Hepatocyte (in vitro differentiated cells): ENCODE results near the gene PTX4. TPM values are rescaled to one million over a fixed set of nuclear protein-coding genes. Genes with fewer than 3 reads are reported as not detected.

Experiments
- DNase-seq: peaks from one replicate; pipeline ENCODE4 v3.0.0-alpha.2; 2016; ENCODE audit warnings: low spot score
- H2AFZ ChIP-seq: fragments of 200-600 bp; sonication (generic); 2 replicates; pipeline ENCODE4 v1.6.0; 2016; ENCODE audit warnings: antibody characterized with exemption, mild to moderate bottlenecking
- H3K27ac ChIP-seq: fragments of 200-600 bp; sonication (generic); 2 replicates; pipeline ENCODE4 v1.5.1; 2016; ENCODE audit warnings: mild to moderate bottlenecking
- H3K27me3 ChIP-seq: fragments of 200-600 bp; sonication (generic); 2 replicates; pipeline ENCODE4 v1.6.1; 2016
- H3K36me3 ChIP-seq: fragments of 200-600 bp; sonication (generic); replicated peaks from 2 replicates; pipeline ENCODE4 v1.5.1; 2016; ENCODE audit warnings: low read depth; ENCODE audit not compliant: insufficient read depth
- H3K4me1 ChIP-seq: fragments of 200-600 bp; sonication (generic); 2 replicates; pipeline ENCODE4 v1.5.1; 2016; ENCODE audit warnings: mild to moderate bottlenecking, moderate library complexity; ENCODE audit not compliant: insufficient read depth
- H3K4me2 ChIP-seq: fragments of 200-600 bp; sonication (generic); 2 replicates; pipeline ENCODE4 v1.6.0; 2016
- H3K4me3 ChIP-seq: fragments of 200-600 bp; sonication (generic); 2 replicates; pipeline ENCODE4 v1.5.1; 2016; ENCODE audit warnings: mild to moderate bottlenecking
- H3K79me2 ChIP-seq: fragments of 200-600 bp; sonication (generic); 2 replicates; pipeline ENCODE4 v1.6.0; 2017; ENCODE audit warnings: mild to moderate bottlenecking
- H3K9me2 ChIP-seq: fragments of 200-600 bp; sonication (generic); replicated peaks from 2 replicates; pipeline ENCODE4 v1.6.0; 2017; ENCODE audit warnings: mild to moderate bottlenecking; ENCODE audit not compliant: insufficient read depth
- H3K9me3 ChIP-seq: fragments of 200-600 bp; sonication (generic); 2 replicates; pipeline ENCODE4 v1.5.1; 2016; ENCODE audit warnings: low read depth, mild to moderate bottlenecking
- H4K20me1 ChIP-seq: fragments of 200-600 bp; sonication (generic); 2 replicates; pipeline ENCODE4 v1.6.0; 2016; ENCODE audit warnings: mild to moderate bottlenecking; ENCODE audit not compliant: insufficient read depth, poor library complexity, severe bottlenecking
- CTCF ChIP-seq: fragments of 200-600 bp; sonication (generic); IDR thresholded peaks from 2 replicates; pipeline ENCODE4 v1.5.1; 2016; ENCODE audit warnings: antibody characterized with exemption, mild to moderate bottlenecking; ENCODE audit not compliant: poor library complexity
- EZH2 ChIP-seq: fragments of 200-600 bp; sonication (generic); IDR thresholded peaks from 2 replicates; pipeline ENCODE4 v1.6.1; 2016; ENCODE audit warnings: antibody characterized with exemption, mild to moderate bottlenecking, borderline replicate concordance
- EZH2phosphoT487 ChIP-seq: fragments of 200-600 bp; sonication (generic); IDR thresholded peaks from one replicate; pipeline ENCODE4 v1.6.1; 2018; ENCODE audit warnings: antibody characterized with exemption, mild to moderate bottlenecking, low read depth, moderate library complexity; ENCODE audit not compliant: unreplicated experiment, severe bottlenecking
- WGBS: methylation state at CpG from one replicate; pipeline ENCODE4 v1.1.6; 2016; ENCODE audit warnings: low lambda C conversion rate; ENCODE audit errors: missing lambda C conversion rate; 5-methylcytosine and 5-hydroxymethylcytosine counted together
- polyA plus RNA-seq: library from polyadenylated mRNA; unstranded; fragments of >200 nt; fragmentation: Nextera tagmentation; extraction: Ambion mirVana; gene quantifications from 2 replicates; pipeline ENCODE4 v1.2.1, GENCODE V29; 2016
- total RNA-seq: library from RNA; depleted of rRNA; stranded (reverse); fragments of >200 nt; gene quantifications from 2 replicates; pipeline ENCODE4 v1.2.3, GENCODE V29; 2014

The PTX4 gene
- total and polyA plus RNA-seq, 2 experiments from 2014 or later = not detected

GRCh38 chr16:1528921-1529537 is 40.3 kb upstream of the PTX4 start:
- H3K9me2 ChIP-seq = no peaks in the 10 kb centered on the region
- WGBS = 95% methylated on average over 29 of the region's 29 CpGs
- no peaks in the 10 kb centered on the region for H3K27me3 ChIP-seq
- H3K27ac ChIP-seq = no peak overlapping the region
- TF ChIP-seq CTCF = no peak
- no peak for TF ChIP-seq EZH2phosphoT487
- TF ChIP-seq EZH2 = no peak
- DNase-seq = no peak
- no peaks in the 10 kb centered on the region for H4K20me1 ChIP-seq
- H3K4me3 ChIP-seq = no peak overlapping the region
- H2AFZ ChIP-seq = no peak overlapping the region
- H3K36me3 ChIP-seq = no peaks in the 10 kb centered on the region
- peaks cover 36% of the 10 kb centered on the region for H3K4me1 ChIP-seq
- H3K79me2 ChIP-seq = no peaks in the 10 kb centered on the region
- no peaks in the 10 kb centered on the region for H3K9me3 ChIP-seq
- H3K4me2 ChIP-seq = no peak overlapping the region

GRCh38 chr16:1527836-1528811 is 39.4 kb upstream of the PTX4 start:
- 79% methylated on average over 42 of the region's 42 CpGs for whole genome bisulfite sequencing

More at GRCh38 chr16:1527836-1528811, 39.4 kb upstream of the PTX4 start:
- Histone ChIP-seq H3K27me3 (no peaks in the 10 kb centered on the region), H3K79me2 (no peaks in the 10 kb centered on the region), H4K20me1 (no peaks in the 10 kb centered on the region), H3K4me1 (peaks cover 32% of the 10 kb centered on the region), H3K9me2 (no peaks in the 10 kb centered on the region), H3K36me3 (no peaks in the 10 kb centered on the region), H3K4me3 (no peak overlapping the region), H2AFZ (no peak overlapping the region), H3K9me3 (no peaks in the 10 kb centered on the region), H3K4me2 (no peak overlapping the region), H3K27ac (no peak overlapping the region)
- no peak for DNase-seq
- no peak for TF ChIP-seq EZH2phosphoT487
- no peak for TF ChIP-seq EZH2
- no peak for TF ChIP-seq CTCF
